PC-3 (cell line): Measurements from ENCODE around the gene RNF128. TPM values are rescaled to one million over a fixed set of nuclear protein-coding genes. Genes with fewer than 3 reads are reported as not detected.

Source experiments
- total RNA-seq: library from RNA; depleted of rRNA; stranded (reverse); fragments of >200 nt; gene quantifications from 2 replicates; pipeline ENCODE4 v1.2.3, GENCODE V29; 2014; rRNA removed

RNF128 gene
- total RNA-seq, 1 experiment from 2014 or later, result not detected

Other genes with a start within 250 kb of the RNF128 start
- gene RADX, start 114.7 kb upstream of the RNF128 start, total RNA-seq, result 0.18 TPM in 1 of 2 replicates, not detected in the other
- 1.0 and 1.8 TPM in 2 replicates for gene TBC1D8B, start 76.0 kb downstream of the RNF128 start, total RNA-seq
- not detected in 2 replicates for gene RIPPLY1, start 176.6 kb downstream of the RNF128 start, total RNA-seq
- not detected in 2 replicates for gene CLDN2, start 193.7 kb downstream of the RNF128 start, total RNA-seq